Measurements from ENCODE around the gene FAM217A. TPM values are rescaled to one million over a fixed set of nuclear protein-coding genes. Genes with fewer than 3 reads are reported as not detected.

Gene FAM217A
- polyA plus RNA-seq, 3 donors = not detected

DNA sequence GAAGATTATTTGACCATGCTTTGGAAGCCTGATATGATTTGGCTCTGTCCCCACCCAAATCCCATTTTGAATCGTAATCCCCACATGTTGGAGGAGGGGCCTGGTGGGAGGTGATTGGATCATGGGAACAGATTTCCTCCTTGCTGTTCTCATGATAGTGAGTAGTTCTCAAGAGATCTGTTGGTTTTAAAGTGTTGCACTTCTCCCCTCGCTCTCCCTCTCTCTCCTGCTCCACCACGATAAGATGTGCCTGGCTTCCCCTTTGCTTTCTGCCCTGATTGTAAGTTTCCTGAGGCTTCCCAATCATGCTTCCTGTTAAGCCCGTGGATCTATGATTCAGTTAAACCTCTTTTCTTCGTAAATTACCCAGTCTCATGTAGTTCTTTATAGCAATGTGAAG lies 21.7 kb upstream of the FAM217A start:
- H3K27ac ChIP-seq (ENCODE audit: low read depth in 1 of 2, low read length in 2 of 2) = no peak overlapping the region
- H3K27ac Mint-ChIP-seq = no peak overlapping the region
- peaks cover 2 to 4% (median 3%) of the 10 kb centered on the region in 3 donors for H3K27me3 Mint-ChIP-seq (ENCODE audit: low read depth in 3 of 3)
- TF ChIP-seq, protein P1, sequence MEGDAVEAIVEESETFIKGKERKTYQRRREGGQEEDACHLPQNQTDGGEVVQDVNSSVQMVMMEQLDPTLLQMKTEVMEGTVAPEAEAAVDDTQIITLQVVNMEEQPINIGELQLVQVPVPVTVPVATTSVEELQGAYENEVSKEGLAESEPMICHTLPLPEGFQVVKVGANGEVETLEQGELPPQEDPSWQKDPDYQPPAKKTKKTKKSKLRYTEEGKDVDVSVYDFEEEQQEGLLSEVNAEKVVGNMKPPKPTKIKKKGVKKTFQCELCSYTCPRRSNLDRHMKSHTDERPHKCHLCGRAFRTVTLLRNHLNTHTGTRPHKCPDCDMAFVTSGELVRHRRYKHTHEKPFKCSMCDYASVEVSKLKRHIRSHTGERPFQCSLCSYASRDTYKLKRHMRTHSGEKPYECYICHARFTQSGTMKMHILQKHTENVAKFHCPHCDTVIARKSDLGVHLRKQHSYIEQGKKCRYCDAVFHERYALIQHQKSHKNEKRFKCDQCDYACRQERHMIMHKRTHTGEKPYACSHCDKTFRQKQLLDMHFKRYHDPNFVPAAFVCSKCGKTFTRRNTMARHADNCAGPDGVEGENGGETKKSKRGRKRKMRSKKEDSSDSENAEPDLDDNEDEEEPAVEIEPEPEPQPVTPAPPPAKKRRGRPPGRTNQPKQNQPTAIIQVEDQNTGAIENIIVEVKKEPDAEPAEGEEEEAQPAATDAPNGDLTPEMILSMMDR (IDR thresholded peaks at IDR 0.05) = no peak
- intact Hi-C loops (cut with micrococcal nuclease) = no loop called here
- no peaks in the 10 kb centered on the region for H3K79me2 ChIP-seq (ENCODE audit: insufficient read depth, low read length)
- no peaks in the 10 kb centered on the region for H3K27me3 ChIP-seq (ENCODE audit: control insufficient read depth in 2 of 2, insufficient read depth in 2 of 2, low read length in 2 of 2)
- no peaks in the 10 kb centered on the region for H3K4me1 ChIP-seq (ENCODE audit: control insufficient read depth in 1 of 2, insufficient read depth in 2 of 2, low read length in 2 of 2)
- no peaks in the 10 kb centered on the region for H4K20me1 ChIP-seq (ENCODE audit: insufficient read depth, low read length)
- no peak overlapping the region for H3K9ac ChIP-seq (ENCODE audit: insufficient read depth, low read length, poor library complexity, severe bottlenecking)
- no peaks in the 10 kb centered on the region for H3K9me3 ChIP-seq (replicated peaks in 1 of 2; ENCODE audit: control insufficient read depth in 1 of 2, insufficient read depth in 1 of 2, low read length in 2 of 2)
- no peak overlapping the region for H3K4me3 ChIP-seq (replicated peaks in 1 of 3; ENCODE audit: low read depth in 2 of 3, low read length in 3 of 3)
- WGBS (ENCODE audit: insufficient coverage) = no CpG with 5 or more reads among the region's 5 CpGs
- H2AFZ ChIP-seq (ENCODE audit: insufficient read depth, low read depth, low read length, poor library complexity, severe bottlenecking) = peak overlapping the region; percentile 8
- no peaks in the 10 kb centered on the region for H3K36me3 Mint-ChIP-seq
- no peak overlapping the region for H3K4me2 ChIP-seq (replicated peaks; ENCODE audit: extremely low read depth, low read length, poor library complexity, severe bottlenecking)
- no peaks in the 10 kb centered on the region for H3K4me1 Mint-ChIP-seq
- no peak overlapping the region for H3K4me3 Mint-ChIP-seq
- H3K36me3 ChIP-seq (replicated peaks in 1 of 2; ENCODE audit: control insufficient read depth in 1 of 2, insufficient read depth in 2 of 2, low read length in 2 of 2) = no peaks in the 10 kb centered on the region
- DNase-seq = no peak
- peaks cover 0 to 13% (median 3%) of the 10 kb centered on the region in 7 donors for H3K9me3 Mint-ChIP-seq

DNA sequence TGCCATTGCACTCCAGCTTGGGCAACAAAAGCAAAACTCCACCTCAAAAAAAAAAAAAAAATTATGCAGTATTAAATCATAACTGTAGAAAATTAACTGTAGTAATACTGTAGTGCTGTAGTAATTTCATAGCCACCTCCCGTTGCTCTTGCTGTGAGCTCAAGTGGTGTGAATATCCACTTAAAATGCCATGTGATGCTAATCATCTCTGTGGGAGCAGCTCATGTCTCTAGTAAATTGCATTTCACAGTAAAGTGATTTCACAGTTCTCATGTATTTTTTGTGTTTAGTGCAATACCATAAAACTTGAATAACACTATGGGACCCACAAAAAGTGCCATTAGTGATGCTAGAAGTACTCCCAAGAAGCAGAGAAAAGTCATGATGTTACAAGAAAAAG lies 14.4 kb upstream of the FAM217A start:
- Mint-ChIP-seq H3K4me3 (no peak overlapping the region), H3K27ac (no peak overlapping the region), H3K36me3 (no peaks in the 10 kb centered on the region), H3K4me1 (no peaks in the 10 kb centered on the region), H3K27me3 (ENCODE audit: low read depth in 3 of 3) (peaks cover 0 to 3% (median 0%) of the 10 kb centered on the region in 3 donors), H3K9me3 (peaks cover 0 to 10% (median 4%) of the 10 kb centered on the region in 7 donors)
- 100% methylated on average over 1 of the region's 1 CpG for WGBS (ENCODE audit: insufficient coverage)
- H3K36me3 ChIP-seq (replicated peaks in 1 of 2; ENCODE audit: control insufficient read depth in 1 of 2, insufficient read depth in 2 of 2, low read length in 2 of 2) = no peaks in the 10 kb centered on the region
- no peaks in the 10 kb centered on the region for H4K20me1 ChIP-seq (ENCODE audit: insufficient read depth, low read length)
- DNase-seq = no peak
- no peaks in the 10 kb centered on the region for H3K79me2 ChIP-seq (ENCODE audit: insufficient read depth, low read length)
- H3K27me3 ChIP-seq (ENCODE audit: control insufficient read depth in 2 of 2, insufficient read depth in 2 of 2, low read length in 2 of 2) = no peaks in the 10 kb centered on the region
- H3K9me3 ChIP-seq (replicated peaks in 1 of 2; ENCODE audit: control insufficient read depth in 1 of 2, insufficient read depth in 1 of 2, low read length in 2 of 2) = no peaks in the 10 kb centered on the region
- H3K9ac ChIP-seq (ENCODE audit: insufficient read depth, low read length, poor library complexity, severe bottlenecking) = no peak overlapping the region
- H3K4me2 ChIP-seq (replicated peaks; ENCODE audit: extremely low read depth, low read length, poor library complexity, severe bottlenecking) = no peak overlapping the region
- no peak overlapping the region for H3K27ac ChIP-seq (ENCODE audit: low read depth in 1 of 2, low read length in 2 of 2)
- H3K4me1 ChIP-seq (ENCODE audit: control insufficient read depth in 1 of 2, insufficient read depth in 2 of 2, low read length in 2 of 2) = no peaks in the 10 kb centered on the region
- H2AFZ ChIP-seq (ENCODE audit: insufficient read depth, low read depth, low read length, poor library complexity, severe bottlenecking) = no peak overlapping the region
- intact Hi-C loops (cut with micrococcal nuclease) = no loop called here
- TF ChIP-seq, protein P1 (IDR thresholded peaks at IDR 0.05) = no peak
- H3K4me3 ChIP-seq (replicated peaks in 1 of 3; ENCODE audit: low read depth in 2 of 3, low read length in 3 of 3) = no peak overlapping the region

Measured in CD14-positive monocyte (primary cell).